NCI-H2081 treated with DMSO at 0.1 percent for 48 hours (cell line): Measurements from ENCODE around the gene VPS13D.

Experiments used
- DNase-seq: peaks from one replicate; lab custom pipeline; 2025; lab: John Stamatoyannopoulos, UW

VPS13D gene

DNA sequence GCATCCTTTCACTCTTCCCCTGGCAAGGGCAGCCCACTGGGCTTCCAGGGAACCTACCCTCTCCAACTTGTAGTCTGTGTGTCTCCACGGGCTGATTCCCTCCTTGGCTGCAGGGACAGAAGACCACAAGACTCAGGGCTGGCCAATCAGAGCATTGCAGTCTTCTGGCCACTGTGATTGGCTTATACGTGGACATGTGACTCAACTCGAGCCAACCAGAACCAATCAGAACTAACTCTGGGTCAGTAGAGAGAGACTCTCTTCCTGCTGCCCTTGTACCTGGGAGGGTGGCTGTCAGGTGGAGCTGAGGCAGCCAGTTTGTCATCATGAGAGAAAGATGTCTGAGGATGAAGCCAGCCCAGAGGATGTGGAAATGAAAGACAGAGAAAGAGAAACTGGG lies 324.1 kb downstream of the VPS13D start:
- no peak for DNase-seq

DNA sequence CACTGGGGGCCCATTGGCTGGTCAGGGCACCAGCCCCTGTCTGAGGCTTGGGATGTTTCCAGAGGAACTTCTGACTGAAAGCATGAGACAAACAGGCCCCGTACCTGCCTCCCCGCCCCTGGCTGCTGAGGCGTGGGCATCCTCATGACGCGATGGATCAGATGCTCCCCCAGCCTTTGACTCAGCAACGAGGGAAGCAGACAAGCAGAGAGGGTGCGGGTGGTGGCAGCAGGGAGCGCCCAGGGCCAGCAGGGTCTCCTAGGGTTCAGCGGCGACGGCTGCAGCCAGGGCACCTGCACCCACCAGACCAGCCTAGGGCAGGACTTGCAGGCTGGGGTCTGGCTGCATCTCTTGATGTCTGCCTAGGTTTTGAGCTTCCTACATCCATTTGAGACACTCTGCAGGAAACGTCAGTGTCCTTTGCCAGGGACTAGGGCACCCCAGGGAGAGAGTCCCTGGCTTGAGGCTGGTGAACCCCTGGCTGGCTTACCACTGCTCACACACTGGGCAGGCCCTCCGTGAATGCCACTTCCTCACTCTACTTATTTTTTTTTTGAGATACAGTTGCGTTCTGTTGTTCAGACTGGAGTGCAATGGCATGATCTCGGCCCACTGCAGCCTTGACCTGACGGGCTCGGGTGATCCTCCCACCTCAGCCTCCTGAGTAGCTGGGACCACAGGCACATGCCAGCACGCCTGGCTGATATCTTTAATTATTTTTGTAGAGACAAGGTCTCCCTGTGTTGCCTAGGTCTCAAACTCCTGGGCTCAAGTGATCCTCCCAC lies 324.9 kb downstream of the VPS13D start:
- no peak for DNase-seq

DNA sequence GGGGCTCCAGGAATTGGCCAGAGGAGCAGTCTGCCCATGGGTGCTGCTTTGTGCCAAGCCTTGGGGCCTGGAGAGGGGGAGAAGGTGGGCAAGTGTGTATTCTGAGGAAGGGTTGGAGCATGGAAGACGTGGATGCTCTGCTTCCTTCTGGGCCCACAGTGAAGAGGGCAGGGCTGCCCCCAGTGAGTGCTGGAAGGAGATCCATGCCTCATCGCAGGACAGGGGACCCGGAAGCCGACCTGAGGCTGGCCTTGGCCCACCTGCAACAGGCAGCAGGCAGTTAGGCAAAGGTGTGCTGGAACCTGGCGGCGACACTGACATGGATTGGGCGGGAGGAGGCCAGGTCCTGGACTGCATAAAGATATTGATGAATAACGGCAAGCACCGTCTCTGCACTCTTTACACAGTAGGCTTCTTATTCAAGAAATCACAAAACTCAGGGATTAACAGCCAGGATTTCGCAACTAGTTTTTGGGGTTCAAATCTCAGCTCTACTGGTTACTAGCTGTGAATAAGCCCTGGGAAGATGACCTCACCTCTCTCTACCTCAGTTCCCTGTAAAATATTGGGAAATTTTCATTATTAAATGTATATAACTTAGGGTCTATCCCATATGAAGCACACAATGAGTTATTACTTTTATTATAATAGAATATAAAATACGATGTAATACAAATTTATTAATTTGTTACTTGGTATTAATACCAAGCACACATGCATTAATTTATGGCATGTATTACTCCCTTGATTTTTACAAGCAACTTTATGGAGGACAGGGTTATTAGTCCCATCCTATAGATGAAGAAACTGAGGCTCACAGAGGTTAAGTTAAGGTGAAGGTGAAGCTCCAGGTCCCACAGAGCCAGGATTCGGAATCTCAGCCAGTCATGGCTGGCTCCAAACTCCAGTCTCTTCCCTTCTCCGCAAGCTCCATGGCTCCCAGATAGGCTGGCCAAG lies 325.9 kb downstream of the VPS13D start:
- DNase-seq: no peak

DNA sequence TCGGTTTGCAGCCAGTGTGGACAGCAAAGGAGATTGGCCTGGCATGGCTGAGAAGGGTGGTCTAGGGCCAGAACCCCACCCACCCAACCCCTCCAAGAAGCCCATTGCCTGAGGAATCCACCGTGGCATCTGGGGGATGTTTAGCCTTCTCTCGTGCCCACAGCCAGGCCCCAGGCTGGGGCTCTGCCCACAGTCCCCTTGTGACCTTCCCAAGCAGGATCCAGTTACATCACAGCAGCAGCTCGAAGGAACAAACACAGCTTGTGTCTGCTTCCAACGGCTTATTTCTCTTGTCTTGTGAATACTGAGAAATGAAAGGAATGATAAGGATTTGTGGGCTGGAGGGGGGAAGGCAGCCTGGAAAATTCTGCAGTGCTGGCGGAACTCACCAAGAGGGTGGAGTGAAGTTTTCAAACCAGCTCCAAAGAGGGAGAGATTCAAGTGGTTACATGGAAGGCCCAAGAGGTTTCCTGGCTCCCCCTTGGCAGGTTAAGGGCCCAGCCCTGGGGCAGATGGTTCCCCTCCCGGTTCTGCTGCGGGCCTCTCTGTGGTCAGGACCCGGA lies 326.6 kb downstream of the VPS13D start:
- DNase-seq: no peak

DNA sequence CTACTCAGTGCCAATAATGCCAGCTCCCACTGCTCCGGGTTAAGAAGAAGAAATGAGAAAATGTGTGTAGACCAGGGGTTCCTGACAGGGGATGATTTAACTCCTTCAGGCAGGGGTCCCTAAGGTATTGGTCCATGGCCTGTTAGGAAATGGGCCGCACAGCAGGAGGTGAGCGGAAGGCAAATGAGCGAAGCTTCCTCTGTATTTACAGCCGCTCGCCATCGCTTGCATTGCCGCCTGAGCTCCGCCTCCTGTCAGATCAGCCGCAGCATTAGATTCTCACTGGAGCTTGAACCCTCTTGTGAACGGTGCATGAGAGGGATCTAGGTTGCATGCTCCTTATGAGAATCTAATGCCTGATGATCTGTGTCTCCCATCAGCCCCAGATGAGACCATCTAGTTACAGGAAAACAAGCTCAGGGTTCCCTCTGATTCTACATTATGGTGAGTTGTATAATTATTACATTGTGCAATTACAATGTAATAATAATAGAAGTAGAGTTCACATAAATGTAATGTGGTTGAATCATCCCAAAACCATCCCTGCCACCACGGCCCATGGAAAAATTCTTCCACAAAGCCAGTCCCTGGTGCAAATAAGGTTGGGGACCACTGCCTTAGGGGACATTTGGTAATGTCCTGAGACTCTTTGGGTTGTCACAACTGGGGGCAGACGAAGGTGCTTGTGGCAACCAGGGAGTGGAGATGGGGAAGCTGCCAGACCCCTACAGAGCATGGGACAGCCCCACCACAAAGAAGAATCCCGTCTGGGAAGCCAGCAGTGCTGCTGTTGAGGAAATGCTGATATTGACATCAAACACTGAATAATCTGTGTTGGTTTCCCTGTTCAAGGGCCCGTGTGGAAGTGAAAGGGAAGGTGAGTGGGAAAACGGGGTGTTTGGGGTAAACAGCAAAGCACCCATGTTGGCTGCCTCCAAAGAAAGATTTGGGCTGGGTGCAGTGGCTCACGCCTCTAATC lies 327.4 kb downstream of the VPS13D start:
- DNase-seq: no peak

DNA sequence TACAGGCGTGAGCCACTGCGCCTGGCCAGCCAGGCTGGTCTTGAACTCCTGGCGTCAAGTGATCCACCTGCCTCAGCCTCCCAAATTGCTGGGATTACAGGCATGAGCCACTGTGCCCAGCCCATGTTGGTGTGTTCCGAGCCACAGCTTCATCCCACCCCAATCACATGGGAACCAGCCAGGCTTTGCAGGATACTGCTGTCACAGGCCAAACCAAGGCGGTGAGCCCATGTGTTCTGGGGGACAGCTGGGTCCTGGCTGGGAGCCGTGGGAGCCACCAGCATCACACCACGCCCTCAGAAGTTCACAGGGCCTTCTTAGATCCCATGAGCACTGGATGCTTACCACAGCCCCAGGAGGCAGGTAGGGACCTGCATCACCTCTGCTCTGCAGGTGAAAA lies 331.3 kb downstream of the VPS13D start:
- no peak for DNase-seq
